Measurements from ENCODE around the gene BRI3BP. TPM values are rescaled to one million over a fixed set of nuclear protein-coding genes. Genes with fewer than 3 reads are reported as not detected.
A peak's percentile ranks its signal among the peaks of the same experiment; 100 is the strongest.

Gene BRI3BP
- total RNA-seq, 1 experiment from 2014 or later, result 19.6 TPM

- H3K27me3 Mint-ChIP-seq (ENCODE audit: insufficient read depth, unreplicated experiment), result no peaks in the 10 kb centered on the region
- H3K4me1 ChIP-seq, result no peaks in the 10 kb centered on the region
- no peaks in the 10 kb centered on the region for H3K36me3 ChIP-seq (ENCODE audit: control insufficient read depth, insufficient read depth, low read length)
- no peak for TF ChIP-seq CTCF (IDR thresholded peaks at IDR 0.05; ENCODE audit: insufficient read depth in 1 of 2, low read depth in 1 of 2, low read length in 1 of 2, severe bottlenecking in 1 of 2, unreplicated experiment in 1 of 2)
- H3K9me3 ChIP-seq, result no peaks in the 10 kb centered on the region
- H3K4me3 ChIP-seq (ENCODE audit: low read depth, low read length), result no peak overlapping the region
- DNase-seq, result no peak
- intact Hi-C loops (cut with micrococcal nuclease; ENCODE audit: unreplicated experiment), result no loop called here
- no peak overlapping the region for H3K4me3 Mint-ChIP-seq (ENCODE audit: unreplicated experiment)
- ChIA-PET CTCF (no interaction called here), POLR2A (no interaction called here)
- H3K9me3 Mint-ChIP-seq (ENCODE audit: unreplicated experiment), result no peaks in the 10 kb centered on the region
- peak overlapping the region; percentile 10 for H3K27ac Mint-ChIP-seq (ENCODE audit: unreplicated experiment)
- peaks cover 30% of the 10 kb centered on the region for H3K36me3 Mint-ChIP-seq (ENCODE audit: insufficient read depth, unreplicated experiment)
- BruUV-seq (replicated peaks), result no TSS peak
- peaks cover 8% of the 10 kb centered on the region for H3K4me1 Mint-ChIP-seq (ENCODE audit: low read depth, unreplicated experiment)
- H3K27me3 ChIP-seq (replicated peaks; ENCODE audit: control insufficient read depth, insufficient read depth, low read length), result no peaks in the 10 kb centered on the region
Measured at GRCh38 chr12:124998705-124999104, 5.3 kb downstream of the BRI3BP start.

- H3K4me3 ChIP-seq (ENCODE audit: low read depth, low read length), result no peak overlapping the region
- ChIA-PET POLR2A (no interaction called here), CTCF (interaction anchor here (0.6 kb wide), 1 partner anchor 391 kb away, joined by 3 read pairs; no protein-coding TSS in a partner anchor)
- no peaks in the 10 kb centered on the region for H3K9me3 ChIP-seq
- H3K27me3 Mint-ChIP-seq (ENCODE audit: insufficient read depth, unreplicated experiment), result no peaks in the 10 kb centered on the region
- TF ChIP-seq CTCF (IDR thresholded peaks at IDR 0.05; ENCODE audit: insufficient read depth in 1 of 2, low read depth in 1 of 2, low read length in 1 of 2, severe bottlenecking in 1 of 2, unreplicated experiment in 1 of 2), result no peak
- no peaks in the 10 kb centered on the region for H3K4me1 Mint-ChIP-seq (ENCODE audit: low read depth, unreplicated experiment)
- peaks cover 34% of the 10 kb centered on the region for H3K36me3 Mint-ChIP-seq (ENCODE audit: insufficient read depth, unreplicated experiment)
- H3K9me3 Mint-ChIP-seq (ENCODE audit: unreplicated experiment), result no peaks in the 10 kb centered on the region
- BruUV-seq (replicated peaks), result no TSS peak
- H3K4me3 Mint-ChIP-seq (ENCODE audit: unreplicated experiment), result no peak overlapping the region
- intact Hi-C loops (cut with micrococcal nuclease; ENCODE audit: unreplicated experiment), result no loop called here
- no peaks in the 10 kb centered on the region for H3K27me3 ChIP-seq (replicated peaks; ENCODE audit: control insufficient read depth, insufficient read depth, low read length)
- no peaks in the 10 kb centered on the region; the same call in 1 of the 2 replicates for H3K36me3 ChIP-seq (ENCODE audit: control insufficient read depth, insufficient read depth, low read length)
- DNase-seq, result no peak
- H3K4me1 ChIP-seq, result no peaks in the 10 kb centered on the region
- peak overlapping the region; percentile 39 for H3K27ac Mint-ChIP-seq (ENCODE audit: unreplicated experiment)
Measured at GRCh38 chr12:125001636-125002035, 8.2 kb downstream of the BRI3BP start.

DNA sequence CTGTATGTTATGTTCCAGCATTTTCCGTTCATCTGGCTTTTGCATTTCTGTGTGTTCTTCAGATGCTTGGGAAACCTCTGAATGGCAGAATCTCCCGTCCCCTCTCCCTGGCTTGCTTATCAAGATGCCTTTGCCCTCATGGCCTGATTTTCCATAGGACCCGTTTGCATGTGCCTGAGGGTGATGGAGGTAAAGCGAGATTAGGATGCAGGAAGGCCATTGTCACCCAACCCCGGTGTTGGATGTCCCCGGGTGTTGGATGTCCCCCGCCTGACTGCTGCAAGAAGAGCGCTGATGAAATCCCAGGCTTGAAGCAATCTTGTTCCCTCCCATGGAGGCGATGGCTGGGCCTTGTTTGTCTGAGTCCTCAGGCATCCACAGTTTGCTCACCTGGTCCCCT, 9.6 kb downstream of the BRI3BP start:
- no peak overlapping the region for H3K4me3 Mint-ChIP-seq (ENCODE audit: unreplicated experiment)
- no peaks in the 10 kb centered on the region for H3K9me3 ChIP-seq
- H3K4me1 Mint-ChIP-seq (ENCODE audit: low read depth, unreplicated experiment), result no peaks in the 10 kb centered on the region
- intact Hi-C loops (cut with micrococcal nuclease; ENCODE audit: unreplicated experiment), result no loop called here
- CTCF ChIA-PET, result no interaction called here
- H3K36me3 ChIP-seq (ENCODE audit: control insufficient read depth, insufficient read depth, low read length), result no peaks in the 10 kb centered on the region; the same call in 1 of the 2 replicates
- no peak for DNase-seq
- H3K27me3 Mint-ChIP-seq (ENCODE audit: insufficient read depth, unreplicated experiment), result no peaks in the 10 kb centered on the region
- no peaks in the 10 kb centered on the region for H3K4me1 ChIP-seq
- TF ChIP-seq CTCF (IDR thresholded peaks at IDR 0.05; ENCODE audit: insufficient read depth in 1 of 2, low read depth in 1 of 2, low read length in 1 of 2, severe bottlenecking in 1 of 2, unreplicated experiment in 1 of 2), result no peak
- H3K27me3 ChIP-seq (replicated peaks; ENCODE audit: control insufficient read depth, insufficient read depth, low read length), result no peaks in the 10 kb centered on the region
- peaks cover 37% of the 10 kb centered on the region for H3K36me3 Mint-ChIP-seq (ENCODE audit: insufficient read depth, unreplicated experiment)
- no peak overlapping the region for H3K27ac Mint-ChIP-seq (ENCODE audit: unreplicated experiment)
- BruUV-seq (replicated peaks), result no TSS peak
- no peaks in the 10 kb centered on the region for H3K9me3 Mint-ChIP-seq (ENCODE audit: unreplicated experiment)
- H3K4me3 ChIP-seq (ENCODE audit: low read depth, low read length), result no peak overlapping the region
- POLR2A ChIA-PET, result no interaction called here

All from Caco-2 (cell line).